Hepatic stellate cell (primary cell): ENCODE results near the gene CIB4.
"Not testable (repeated sequence)": the region's sequence is repeated elsewhere in the genome, so short reads cannot be mapped to it uniquely, and the experiment has no call there.

Experiments used
- DNase-seq: peaks from one replicate; pipeline ENCODE4 v3.0.0; 2011; ENCODE audit warnings: low spot score

The CIB4 gene

DNA sequence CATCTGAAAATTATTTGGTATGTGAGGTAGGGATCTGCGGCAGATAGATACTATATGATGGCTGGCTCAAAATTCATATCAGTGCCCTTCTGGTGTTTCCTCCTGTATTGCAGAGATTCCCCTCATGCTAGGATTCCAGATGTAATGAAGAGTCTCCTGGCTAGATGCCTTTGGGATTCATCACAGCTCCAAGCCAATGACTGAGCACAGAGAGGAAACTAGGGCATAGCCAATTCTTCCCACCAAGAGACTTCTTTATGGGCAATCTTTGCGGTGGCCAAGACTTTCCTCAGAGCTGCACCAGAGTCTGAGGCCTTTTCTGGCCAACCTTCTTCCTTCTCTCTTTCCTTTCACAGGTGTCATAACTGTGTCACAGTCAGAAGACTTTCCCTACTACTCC, 25.5 kb upstream of the CIB4 start:
- no peak for DNase-seq

- DNase-seq = not testable (repeated sequence)
These were observed 24.1 kb upstream of the CIB4 start for GRCh38 chr2:26665296-26665695.

GRCh38 chr2:26660363-26660962, 19.3 kb upstream of the CIB4 start:
- no peak for DNase-seq

- no peak for DNase-seq
These were observed 17.7 kb upstream of the CIB4 start for GRCh38 chr2:26658691-26659346.

GRCh38 chr2:26657265-26657664, 16.1 kb upstream of the CIB4 start:
- DNase-seq = no peak

DNA sequence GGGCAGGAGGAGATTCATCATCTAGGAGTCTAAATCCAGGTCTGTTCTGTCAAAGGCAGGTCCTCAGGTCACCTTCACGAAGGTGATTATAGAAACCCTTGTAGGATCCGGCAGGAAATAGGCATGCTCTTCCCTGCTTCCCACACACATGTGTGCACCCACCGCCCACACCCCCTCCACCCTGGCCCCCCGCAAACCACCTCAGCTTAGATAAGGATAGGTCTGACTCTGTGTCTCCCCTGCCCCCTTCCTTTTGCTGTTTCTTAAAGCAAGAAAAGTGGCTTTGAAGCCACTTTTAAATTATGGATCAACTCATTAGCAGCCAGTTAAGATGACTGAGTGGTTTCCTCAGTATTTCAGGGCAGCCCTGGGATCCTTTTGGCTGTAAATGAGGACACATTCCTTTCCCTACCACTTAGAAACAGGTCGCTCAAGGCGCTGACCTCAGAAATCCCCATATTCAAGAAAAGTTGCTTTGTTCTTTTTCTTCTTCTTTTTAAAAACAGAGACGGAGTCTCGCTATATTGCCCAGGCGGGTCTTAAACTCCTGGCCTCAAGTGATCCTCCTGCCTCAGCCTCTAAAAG, 14.5 kb upstream of the CIB4 start:
- no peak for DNase-seq

DNA sequence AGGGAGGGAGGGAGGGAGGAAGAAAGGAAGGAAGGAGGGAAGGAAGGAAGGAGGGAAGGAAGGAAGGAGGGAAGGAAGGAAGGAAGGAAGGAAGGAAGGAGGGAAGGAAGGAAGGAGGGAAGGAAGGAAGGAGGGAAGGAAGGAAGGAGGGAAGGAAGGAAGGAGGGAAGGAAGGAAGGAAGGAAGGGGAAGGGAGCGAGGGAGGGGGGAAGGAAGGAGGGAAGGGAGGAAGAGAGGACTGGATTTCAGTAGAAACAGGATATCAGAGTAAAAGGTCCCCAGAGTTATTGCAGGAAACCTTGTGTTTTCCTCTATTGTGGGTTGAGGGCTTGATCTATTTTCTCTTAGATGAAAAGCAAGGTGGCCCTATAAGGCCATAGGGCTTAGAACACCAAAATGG, 14.0 kb upstream of the CIB4 start:
- not testable (repeated sequence) for DNase-seq

DNA sequence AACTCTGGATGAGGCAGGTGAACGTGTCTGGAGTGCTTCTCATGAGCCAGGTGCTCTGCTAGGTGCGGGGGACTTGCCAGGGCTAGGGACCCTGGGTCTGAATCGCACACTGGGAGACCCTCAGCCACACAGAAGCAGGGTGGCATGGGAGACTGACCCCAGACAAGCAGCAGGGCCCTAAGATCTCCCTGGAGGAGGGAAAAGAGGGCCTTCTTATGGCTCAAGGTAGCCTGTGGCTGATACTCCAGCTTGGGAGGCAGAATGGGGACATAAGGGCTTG, 12.8 kb upstream of the CIB4 start:
- no peak for DNase-seq

- DNase-seq = no peak
These were observed 12.3 kb upstream of the CIB4 start for GRCh38 chr2:26653207-26654060.

GRCh38 chr2:26652361-26653041, 11.3 kb upstream of the CIB4 start:
- no peak for DNase-seq

GRCh38 chr2:26651799-26652198, 10.6 kb upstream of the CIB4 start:
- DNase-seq = no peak

DNA sequence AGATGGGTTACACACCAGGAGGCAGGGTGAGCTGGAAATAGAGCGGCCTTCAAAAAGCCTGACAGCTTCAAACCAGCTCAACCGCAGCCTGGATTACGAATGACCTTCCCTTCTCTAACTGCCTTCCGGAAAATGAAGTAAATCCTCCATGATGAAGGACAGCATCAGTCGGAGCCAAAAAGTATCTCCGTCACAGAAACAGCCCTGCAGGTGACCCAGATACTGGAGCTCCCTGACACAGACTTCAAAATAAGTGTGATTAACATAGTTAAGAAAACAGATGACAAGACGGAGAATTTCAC, 10.3 kb upstream of the CIB4 start:
- DNase-seq = no peak

GRCh38 chr2:26650713-26651469, 9.7 kb upstream of the CIB4 start:
- DNase-seq = no peak

GRCh38 chr2:26649992-26650712, 9.0 kb upstream of the CIB4 start:
- no peak for DNase-seq

GRCh38 chr2:26649322-26649721, 8.2 kb upstream of the CIB4 start:
- no peak for DNase-seq

- DNase-seq = no peak
These were observed 7.3 kb upstream of the CIB4 start for GRCh38 chr2:26648516-26648915.

GRCh38 chr2:26647981-26648380, 6.8 kb upstream of the CIB4 start:
- no peak for DNase-seq

DNA sequence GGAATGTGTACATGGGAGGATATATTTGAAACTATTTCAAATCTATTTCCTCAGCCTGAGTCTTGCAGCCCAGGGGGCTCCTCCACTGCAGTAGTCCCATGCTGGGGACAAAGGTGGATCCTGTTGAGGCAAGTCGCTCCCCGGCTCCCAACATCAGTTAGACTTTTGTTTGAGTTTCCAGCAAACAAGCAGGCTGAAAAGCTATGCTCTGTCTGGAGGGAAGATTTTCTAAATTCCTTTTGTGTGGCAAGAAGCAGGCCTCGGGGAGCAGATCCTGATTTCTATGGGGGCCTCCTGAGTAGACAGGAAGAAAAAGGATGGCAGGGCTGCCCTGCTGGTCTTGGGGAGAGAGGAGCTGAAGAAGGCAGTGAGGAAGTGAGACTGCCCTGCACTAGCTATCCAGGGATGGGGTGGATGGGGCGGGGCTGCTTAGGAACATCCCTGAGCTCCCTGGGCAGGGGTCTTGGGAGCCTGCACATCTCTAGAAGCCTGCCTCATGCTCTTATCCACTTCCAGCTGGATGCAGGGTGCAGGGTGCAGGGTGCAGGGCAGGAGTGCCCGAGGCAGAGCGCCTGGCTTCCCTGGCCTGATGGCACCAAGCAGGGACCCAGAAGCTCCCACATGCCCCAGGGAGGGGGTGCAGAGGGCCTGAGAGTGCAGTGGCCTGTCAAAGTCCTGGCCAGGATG, 6.0 kb upstream of the CIB4 start:
- DNase-seq = no peak

- no peak for DNase-seq
These were observed 4.6 kb upstream of the CIB4 start for GRCh38 chr2:26645762-26646161.

DNA sequence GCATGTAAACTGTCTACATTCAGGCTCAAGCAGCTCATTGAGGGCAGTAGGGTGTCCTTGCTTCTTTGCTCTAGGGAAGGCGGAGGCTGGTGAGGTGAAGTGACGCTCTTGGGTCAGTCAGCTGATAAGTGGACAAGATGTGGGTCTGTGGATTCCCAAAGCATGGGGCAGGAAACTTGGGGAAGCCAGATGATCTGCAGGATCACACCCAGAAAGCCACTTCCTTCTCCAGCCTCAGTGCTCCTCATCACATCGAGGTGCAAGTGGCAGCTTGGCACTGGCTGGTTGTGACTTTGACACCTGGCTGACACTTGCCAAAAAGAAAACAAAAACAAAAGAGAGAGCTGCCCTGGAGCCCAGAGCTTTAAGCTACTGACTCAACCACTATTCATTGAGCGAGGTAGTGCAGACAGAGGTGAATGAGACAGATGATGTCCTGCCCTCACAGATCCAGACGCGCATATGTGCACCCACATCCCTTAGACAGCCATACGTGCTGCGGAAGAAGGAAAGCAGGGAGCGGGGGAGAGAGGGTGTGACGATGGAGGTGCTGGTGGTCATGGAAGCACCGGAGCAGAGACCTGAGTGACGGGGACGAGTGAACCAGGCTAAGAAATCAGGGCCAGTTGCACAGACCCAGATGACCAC, 3.1 kb upstream of the CIB4 start:
- no peak for DNase-seq
